HG02973 (cell line): Measurements from ENCODE around the gene LRMDA.

Source experiments
- ATAC-seq: cut with Tn5 transposase; IDR thresholded peaks from one replicate; pipeline ENCODE4 v1.9.1; 2021; ENCODE audit warnings: moderate library complexity; ENCODE audit not compliant: unreplicated experiment

Gene LRMDA

GRCh38 chr10:76435157-76435556 lies 1003.7 kb downstream of the LRMDA start:
- ATAC-seq = no peak

- ATAC-seq = no peak
Measured at GRCh38 chr10:76436401-76436811, 1005.0 kb downstream of the LRMDA start.

GRCh38 chr10:76436981-76437380 lies 1005.6 kb downstream of the LRMDA start:
- no peak for ATAC-seq

GRCh38 chr10:76440426-76440825 lies 1009.0 kb downstream of the LRMDA start:
- no peak for ATAC-seq

GRCh38 chr10:76442113-76442512 lies 1010.7 kb downstream of the LRMDA start:
- no peak for ATAC-seq

GRCh38 chr10:76444034-76444800 lies 1012.8 kb downstream of the LRMDA start:
- ATAC-seq = no peak

- no peak for ATAC-seq
Measured at GRCh38 chr10:76447578-76447977, 1016.2 kb downstream of the LRMDA start.

- no peak for ATAC-seq
Measured at GRCh38 chr10:76451911-76452310, 1020.5 kb downstream of the LRMDA start.

GRCh38 chr10:76453332-76453731 lies 1021.9 kb downstream of the LRMDA start:
- ATAC-seq = no peak

- ATAC-seq = no peak
Measured at GRCh38 chr10:76453997-76454396, 1022.6 kb downstream of the LRMDA start.

- ATAC-seq = no peak
Measured at GRCh38 chr10:76454506-76455140, 1023.2 kb downstream of the LRMDA start.

- ATAC-seq = no peak
Measured at GRCh38 chr10:76456197-76456596, 1024.8 kb downstream of the LRMDA start.

- no peak for ATAC-seq
Measured at GRCh38 chr10:76459016-76459730, 1027.7 kb downstream of the LRMDA start.

GRCh38 chr10:76461024-76461423 lies 1029.6 kb downstream of the LRMDA start:
- ATAC-seq = no peak

- no peak for ATAC-seq
Measured at GRCh38 chr10:76463111-76463510, 1031.7 kb downstream of the LRMDA start.

- ATAC-seq = no peak
Measured at GRCh38 chr10:76466836-76467503, 1035.5 kb downstream of the LRMDA start.

GRCh38 chr10:76469675-76470074 lies 1038.3 kb downstream of the LRMDA start:
- ATAC-seq = no peak

GRCh38 chr10:76479103-76479790 lies 1047.8 kb downstream of the LRMDA start:
- ATAC-seq = no peak

GRCh38 chr10:76481178-76481577 lies 1049.8 kb downstream of the LRMDA start:
- no peak for ATAC-seq

- ATAC-seq = no peak
Measured at GRCh38 chr10:76487582-76487981, 1056.2 kb downstream of the LRMDA start.

- no peak for ATAC-seq
Measured at GRCh38 chr10:76488602-76489001, 1057.2 kb downstream of the LRMDA start.
